Duodenal mucosa (tissue), 2 donors: ENCODE measurements around the gene TMEM203.

Source experiments
- H3K27ac ChIP-seq: one replicate; pipeline ENCODE4 v1.7.0; 2013; ENCODE audit warnings: low read depth, low read length
- H3K27me3 ChIP-seq, 2 donors: one replicate each; pipeline ENCODE4 v1.7.0; 2013; ENCODE audit warnings: low read length in 2 of 2, control low read depth in 1 of 2; ENCODE audit not compliant: insufficient read depth in 2 of 2, control insufficient read depth in 1 of 2
- H3K36me3 ChIP-seq, 2 donors: one replicate each; pipeline ENCODE4 v1.7.0; 2013; ENCODE audit warnings: low read length in 2 of 2, control low read depth in 1 of 2; ENCODE audit not compliant: insufficient read depth in 2 of 2, control insufficient read depth in 1 of 2
- H3K4me1 ChIP-seq, 2 donors: one replicate each; pipeline ENCODE4 v1.7.0; 2013; ENCODE audit warnings: low read length in 2 of 2, control low read depth in 1 of 2; ENCODE audit not compliant: insufficient read depth in 2 of 2, control insufficient read depth in 1 of 2
- H3K4me3 ChIP-seq, 2 donors: one replicate each; pipeline ENCODE4 v1.7.0; 2013; ENCODE audit warnings: low read length in 2 of 2, low read depth in 1 of 2
- H3K9ac ChIP-seq, 2 donors: one replicate each; pipeline ENCODE4 v1.7.0; 2013; ENCODE audit warnings: low read length in 2 of 2, low read depth in 1 of 2
- H3K9me3 ChIP-seq, 2 donors: one replicate each; pipeline ENCODE4 v1.7.0; 2013; ENCODE audit warnings: low read length in 2 of 2, control low read depth in 1 of 2; ENCODE audit not compliant: control insufficient read depth in 1 of 2

TMEM203 gene

GRCh38 chr9:137156567-137157375 lies 48.7 kb downstream of the TMEM203 start:
- H3K27me3 ChIP-seq, result peaks cover 34 to 43% of the 10 kb centered on the region in 2 donors
- H3K36me3 ChIP-seq, result no peaks in the 10 kb centered on the region
- H3K9me3 ChIP-seq, result no peaks in the 10 kb centered on the region
- peak overlapping the region in 1 of 2 donors; percentile 43 for H3K4me3 ChIP-seq
- no peak overlapping the region for H3K27ac ChIP-seq
- no peak overlapping the region for H3K9ac ChIP-seq
- peaks cover 4 to 23% of the 10 kb centered on the region in 2 donors for H3K4me1 ChIP-seq
